ENCODE measurements around the gene CHST11.

The CHST11 gene

GRCh38 chr12:104709692-104710435, 253.1 kb downstream of the CHST11 start:
- no peak for DNase-seq

- DNase-seq: no peak
These were observed 254.4 kb downstream of the CHST11 start for GRCh38 chr12:104710940-104711689.

- DNase-seq: no peak
These were observed 255.7 kb downstream of the CHST11 start for GRCh38 chr12:104712477-104712876.

GRCh38 chr12:104712968-104713367, 256.2 kb downstream of the CHST11 start:
- no peak for DNase-seq

GRCh38 chr12:104713444-104713843, 256.7 kb downstream of the CHST11 start:
- DNase-seq: no peak

- DNase-seq: no peak
These were observed 257.6 kb downstream of the CHST11 start for GRCh38 chr12:104714369-104714768.

- DNase-seq: no peak
These were observed 259.4 kb downstream of the CHST11 start for GRCh38 chr12:104716172-104716571.

DNA sequence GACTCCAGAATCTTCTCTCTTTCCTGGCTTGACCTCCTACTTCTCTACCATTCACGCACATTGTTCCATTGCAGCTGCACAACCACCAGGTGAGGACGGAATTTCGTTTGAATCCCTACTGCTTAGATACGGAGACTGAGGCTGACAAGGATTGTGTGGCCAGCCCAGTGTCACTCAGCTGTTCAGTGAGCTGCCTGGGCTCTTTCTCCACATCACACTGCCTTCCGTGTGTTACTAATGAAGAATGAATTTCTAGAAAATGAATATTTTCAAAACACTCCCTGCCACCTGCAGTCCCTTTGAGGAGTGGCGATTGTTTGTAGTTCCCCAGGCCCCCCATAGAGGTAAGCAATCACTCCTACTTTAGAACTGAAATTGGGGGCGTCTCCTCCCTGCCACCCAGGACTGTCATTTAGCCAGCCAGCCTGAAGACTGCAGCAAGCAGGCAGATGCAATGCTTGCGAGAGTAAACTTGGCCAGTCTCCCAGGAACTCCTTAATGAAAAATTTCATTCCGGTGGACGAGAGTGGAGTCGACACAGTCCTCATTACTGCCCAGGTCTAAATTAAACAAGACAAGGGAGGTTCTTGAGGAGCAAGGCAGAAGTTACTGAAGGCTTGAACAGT, 261.7 kb downstream of the CHST11 start:
- DNase-seq: no peak

GRCh38 chr12:104719700-104720338, 263.1 kb downstream of the CHST11 start:
- DNase-seq: no peak

DNA sequence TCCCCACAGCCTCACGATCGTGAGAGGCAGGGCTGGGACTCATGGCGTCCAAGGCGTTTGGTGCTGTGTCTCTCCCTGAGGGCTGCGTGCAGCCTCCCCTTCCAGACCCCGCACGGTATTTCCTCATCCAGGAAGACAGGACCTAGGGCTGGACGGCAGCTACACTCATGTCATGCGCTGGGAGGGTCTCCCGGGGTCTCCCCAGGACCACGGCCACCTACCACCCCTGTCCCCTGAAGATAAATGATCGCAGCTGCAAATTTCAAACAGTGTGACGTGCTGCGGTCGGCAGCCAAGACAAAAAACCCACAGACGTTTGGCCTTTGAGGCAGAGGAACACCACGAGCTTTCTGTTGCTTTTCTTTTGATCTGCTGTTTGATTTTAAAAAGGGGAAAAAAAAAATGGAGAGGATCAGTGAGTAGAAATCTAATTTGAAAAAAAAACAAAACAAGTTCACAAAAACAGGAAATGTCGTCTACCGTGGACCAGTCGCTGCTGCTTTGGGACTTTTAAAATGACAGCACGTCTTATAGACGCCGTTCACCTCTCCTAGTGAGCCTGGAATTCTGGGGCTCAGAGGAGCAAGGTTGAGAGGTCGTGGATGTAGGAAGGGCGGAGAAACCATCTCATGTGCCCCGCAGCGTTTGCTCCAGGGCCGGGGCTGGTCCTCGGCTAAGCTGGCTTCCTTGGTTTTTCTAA, 263.7 kb downstream of the CHST11 start:
- DNase-seq: no peak

- DNase-seq: no peak
These were observed 264.3 kb downstream of the CHST11 start for GRCh38 chr12:104721039-104721405.

DNA sequence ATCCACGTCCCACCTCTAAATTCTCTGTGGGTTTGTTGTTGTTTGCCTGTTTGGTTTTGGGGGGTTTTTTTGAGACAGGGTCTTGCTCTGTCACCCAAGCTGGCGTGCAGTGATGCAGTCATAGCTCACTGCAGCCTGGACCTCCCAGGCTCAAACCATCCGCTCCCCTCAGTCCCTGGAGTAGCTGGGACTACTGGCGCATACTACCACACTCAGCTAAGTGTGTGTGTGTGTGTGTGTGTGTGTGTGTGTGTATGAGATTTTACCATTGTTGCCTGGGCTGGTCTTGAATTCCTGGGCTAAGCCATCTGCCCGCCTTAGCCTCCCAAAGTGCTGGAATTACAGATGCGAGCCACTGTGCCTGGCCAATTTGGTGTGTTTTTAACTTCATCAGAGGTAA, 265.2 kb downstream of the CHST11 start:
- no peak for DNase-seq

- no peak for DNase-seq
These were observed 266.1 kb downstream of the CHST11 start for GRCh38 chr12:104722601-104723534.

GRCh38 chr12:104723895-104724294, 267.1 kb downstream of the CHST11 start:
- DNase-seq: no peak

DNA sequence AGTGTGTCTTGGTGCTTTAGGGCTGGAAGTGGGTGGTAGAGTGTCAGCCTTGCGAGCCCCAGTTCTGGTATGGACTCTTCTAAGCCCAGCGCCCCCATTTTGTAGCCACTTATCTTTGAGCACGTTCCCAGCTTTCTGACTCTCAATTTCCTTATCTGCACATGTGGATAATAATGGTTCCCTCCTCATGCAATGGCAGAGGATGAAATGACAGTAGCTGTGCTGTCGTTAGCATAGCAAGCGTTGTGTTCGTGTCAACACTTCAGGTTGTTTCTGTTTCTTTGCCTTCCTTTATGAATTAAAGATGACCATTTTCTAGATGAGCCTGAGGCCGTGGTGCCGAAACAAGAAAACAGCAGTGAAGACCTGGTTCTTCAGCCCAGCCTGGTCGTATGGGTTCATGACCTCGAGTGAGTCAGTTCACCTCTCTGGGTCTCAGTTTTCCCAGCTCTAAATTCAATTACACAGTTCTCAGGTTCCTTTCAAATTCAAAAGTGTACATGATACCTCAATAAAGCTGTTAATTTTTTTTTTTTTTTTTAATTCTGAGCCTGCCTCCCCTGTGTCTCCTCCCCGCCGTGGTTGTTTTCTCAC, 268.3 kb downstream of the CHST11 start:
- no peak for DNase-seq

DNA sequence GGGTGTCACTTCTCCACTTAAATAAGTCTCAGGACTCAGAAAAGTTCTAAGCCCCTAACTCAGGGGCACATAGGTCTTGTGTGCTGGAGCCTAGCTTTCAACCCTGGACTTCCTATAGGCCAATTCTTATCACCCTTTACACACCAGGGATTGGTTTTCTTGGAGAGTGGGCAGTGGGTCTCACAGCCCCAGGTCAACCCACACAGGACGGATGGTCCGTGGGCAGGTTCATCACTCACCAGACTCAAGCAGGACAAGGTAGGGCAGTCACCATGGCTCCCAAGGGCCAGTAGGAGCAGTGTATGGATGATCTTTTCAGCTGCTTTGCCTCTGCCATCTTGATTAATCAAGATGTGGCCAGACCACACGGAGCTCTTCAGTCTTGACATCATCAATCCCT, 268.9 kb downstream of the CHST11 start:
- no peak for DNase-seq

GRCh38 chr12:104727726-104728465, 271.1 kb downstream of the CHST11 start:
- no peak for DNase-seq

DNA sequence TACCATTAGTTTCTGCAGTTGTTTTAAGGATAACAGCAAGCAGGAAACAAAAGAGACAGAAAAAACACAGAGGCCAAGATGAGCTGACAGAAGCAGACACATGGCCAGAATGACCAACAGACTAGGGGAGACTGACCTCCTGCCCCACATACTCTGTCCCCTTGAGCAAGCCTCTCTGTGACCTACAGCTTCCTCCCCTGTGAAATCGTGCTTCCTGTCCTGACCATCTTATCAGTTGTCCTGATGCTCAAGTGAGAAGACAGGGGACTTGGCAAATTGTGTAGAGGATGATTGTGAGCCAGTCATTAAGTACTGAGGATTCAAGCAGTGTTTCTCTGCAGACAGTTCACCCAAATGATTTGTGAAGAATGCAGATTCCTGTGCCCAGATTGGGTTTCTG, 272.3 kb downstream of the CHST11 start:
- no peak for DNase-seq

DNA sequence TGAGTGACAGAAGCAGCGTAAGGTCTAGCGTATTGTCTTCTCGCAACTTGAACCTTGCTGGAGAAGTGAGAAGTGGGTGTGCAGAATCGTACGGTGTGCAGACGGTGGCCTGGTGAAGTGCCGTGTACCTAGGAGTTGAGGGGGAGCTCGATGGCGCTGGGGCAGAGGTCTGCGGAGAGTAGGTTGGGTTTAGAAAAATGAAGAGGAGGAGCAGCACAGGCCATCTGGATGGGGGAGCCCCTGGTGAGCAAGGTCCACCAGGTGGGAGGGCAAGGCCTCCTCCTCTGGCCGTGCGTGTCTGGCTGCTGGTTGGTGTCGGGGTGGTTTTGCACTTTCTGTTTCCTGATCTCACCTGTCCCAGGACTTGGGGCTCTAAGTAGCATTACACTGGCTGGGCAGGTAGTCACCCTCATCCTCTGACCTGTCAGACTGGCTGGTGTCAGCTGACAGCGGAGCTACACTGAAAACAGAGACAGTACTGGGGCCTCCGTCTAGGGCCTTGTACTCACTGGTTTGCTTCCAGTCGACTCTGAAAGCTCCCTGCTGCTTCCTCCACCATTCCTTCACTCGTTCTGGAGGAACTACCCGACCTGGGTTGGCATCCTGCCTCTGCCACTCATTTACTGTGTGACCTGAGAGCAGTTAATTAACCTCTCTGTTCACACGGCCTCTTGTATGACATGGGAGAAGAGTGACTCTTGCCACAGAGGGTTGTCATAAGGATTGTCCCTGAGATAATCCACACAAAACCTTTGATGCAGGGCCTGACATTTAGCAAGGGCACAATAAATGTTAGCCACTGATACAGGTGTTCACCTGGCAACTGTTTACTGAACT, 273.1 kb downstream of the CHST11 start:
- no peak for DNase-seq

GRCh38 chr12:104730763-104731162, 274.0 kb downstream of the CHST11 start:
- DNase-seq: no peak

All from DMS 273 treated with DMSO at 0.1 percent for 48 hours (cell line).